NB4 (cell line): Measurements from ENCODE around the gene HNRNPAB.

Experiments
- MYC ChIP-seq: IDR thresholded peaks from 2 replicates; pipeline ENCODE4 v1.6.1; 2011; ENCODE audit warnings: low read depth, low read length
- POLR2A ChIP-seq: IDR thresholded peaks from 2 replicates; pipeline ENCODE4 v1.6.1; 2011; ENCODE audit warnings: mild to moderate bottlenecking; ENCODE audit not compliant: insufficient read length; ENCODE audit errors: extremely low read depth
- TF ChIP-seq, protein P1 (sequence below): IDR thresholded peaks from one replicate; pipeline ENCODE4 v1.5.1; 2012; ENCODE audit warnings: low read depth, low read length
- TF ChIP-seq, protein P2 (sequence below): IDR thresholded peaks from 2 replicates; pipeline ENCODE4 v1.6.1; 2011; ENCODE audit warnings: low read depth, low read length

DNA sequence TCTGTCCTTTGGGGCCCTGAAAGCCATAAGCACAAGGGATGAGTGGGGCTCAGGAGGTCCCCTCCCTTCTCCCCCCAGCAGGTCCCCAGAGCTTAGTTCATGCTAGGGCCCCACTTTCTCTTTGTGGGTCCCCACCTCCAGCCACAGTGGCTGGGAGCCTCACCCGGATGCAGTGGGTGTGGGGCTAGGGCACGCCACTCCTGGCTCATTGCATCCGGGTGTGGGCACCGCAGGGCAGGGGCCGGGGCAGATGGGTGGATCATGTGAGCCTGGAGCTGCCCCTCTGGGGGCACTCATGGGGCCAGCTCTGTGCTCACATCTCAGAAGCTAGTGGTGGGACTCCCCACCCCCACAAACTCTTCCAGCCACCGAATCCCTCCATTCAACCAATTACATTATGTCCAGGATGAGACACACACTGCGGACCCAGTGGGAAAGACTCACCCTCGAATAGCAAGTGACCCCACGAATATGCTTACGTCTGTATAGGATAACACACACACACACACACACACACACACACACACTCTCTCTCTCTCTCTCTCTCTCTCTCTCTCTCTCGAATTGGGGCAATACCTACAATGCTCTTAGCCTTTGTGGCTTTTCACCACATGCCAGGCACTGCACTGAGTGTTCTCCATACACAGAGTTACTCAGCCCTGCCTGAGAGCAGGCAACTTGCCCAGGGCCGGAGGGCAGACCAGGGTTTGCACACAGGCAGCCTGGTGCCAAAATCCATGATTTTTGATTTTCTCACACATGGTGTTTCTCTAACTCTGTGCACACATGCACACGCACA, 45.1 kb downstream of the HNRNPAB start:
- TF ChIP-seq, protein P1, sequence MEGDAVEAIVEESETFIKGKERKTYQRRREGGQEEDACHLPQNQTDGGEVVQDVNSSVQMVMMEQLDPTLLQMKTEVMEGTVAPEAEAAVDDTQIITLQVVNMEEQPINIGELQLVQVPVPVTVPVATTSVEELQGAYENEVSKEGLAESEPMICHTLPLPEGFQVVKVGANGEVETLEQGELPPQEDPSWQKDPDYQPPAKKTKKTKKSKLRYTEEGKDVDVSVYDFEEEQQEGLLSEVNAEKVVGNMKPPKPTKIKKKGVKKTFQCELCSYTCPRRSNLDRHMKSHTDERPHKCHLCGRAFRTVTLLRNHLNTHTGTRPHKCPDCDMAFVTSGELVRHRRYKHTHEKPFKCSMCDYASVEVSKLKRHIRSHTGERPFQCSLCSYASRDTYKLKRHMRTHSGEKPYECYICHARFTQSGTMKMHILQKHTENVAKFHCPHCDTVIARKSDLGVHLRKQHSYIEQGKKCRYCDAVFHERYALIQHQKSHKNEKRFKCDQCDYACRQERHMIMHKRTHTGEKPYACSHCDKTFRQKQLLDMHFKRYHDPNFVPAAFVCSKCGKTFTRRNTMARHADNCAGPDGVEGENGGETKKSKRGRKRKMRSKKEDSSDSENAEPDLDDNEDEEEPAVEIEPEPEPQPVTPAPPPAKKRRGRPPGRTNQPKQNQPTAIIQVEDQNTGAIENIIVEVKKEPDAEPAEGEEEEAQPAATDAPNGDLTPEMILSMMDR = no peak
- TF ChIP-seq, protein P2, sequence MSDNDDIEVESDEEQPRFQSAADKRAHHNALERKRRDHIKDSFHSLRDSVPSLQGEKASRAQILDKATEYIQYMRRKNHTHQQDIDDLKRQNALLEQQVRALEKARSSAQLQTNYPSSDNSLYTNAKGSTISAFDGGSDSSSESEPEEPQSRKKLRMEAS = no peak
- TF ChIP-seq POLR2A (no peak), MYC (no peak)
